Measurements from ENCODE around the gene CPSF3. TPM values are rescaled to one million over a fixed set of nuclear protein-coding genes. Genes with fewer than 3 reads are reported as not detected.
A peak's percentile ranks its signal among the peaks of the same experiment; 100 is the strongest.
"Not testable (repeated sequence)": the region's sequence is repeated elsewhere in the genome, so short reads cannot be mapped to it uniquely, and the experiment has no call there.

The CPSF3 gene
- total RNA-seq, 1 experiment from 2014 or later = 95.6 TPM

DNA sequence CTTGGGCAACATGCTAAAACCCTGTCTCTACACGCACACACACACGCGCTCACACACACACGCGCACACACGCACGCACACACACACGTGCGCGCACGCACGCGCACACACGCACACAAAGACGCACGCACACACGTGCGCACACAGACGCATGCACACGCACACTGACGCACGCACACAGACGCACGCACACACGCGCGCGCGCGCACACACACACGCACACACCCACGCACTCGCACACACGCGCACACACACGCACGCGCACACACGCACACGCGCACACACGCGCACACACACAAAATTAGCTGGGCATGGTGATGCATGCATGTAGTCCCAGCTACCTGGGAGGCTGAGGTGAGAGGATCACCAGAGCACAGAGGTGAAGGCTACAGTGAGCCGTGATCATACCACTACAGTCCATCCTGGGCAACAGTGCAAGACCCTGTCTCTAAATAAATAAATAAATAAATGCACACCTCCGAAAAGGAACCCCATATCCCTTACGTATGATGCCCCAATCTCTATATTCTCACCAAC is 42.8 kb downstream of the CPSF3 start:
- DNase-seq (ENCODE audit: low read depth) = no peak

DNA sequence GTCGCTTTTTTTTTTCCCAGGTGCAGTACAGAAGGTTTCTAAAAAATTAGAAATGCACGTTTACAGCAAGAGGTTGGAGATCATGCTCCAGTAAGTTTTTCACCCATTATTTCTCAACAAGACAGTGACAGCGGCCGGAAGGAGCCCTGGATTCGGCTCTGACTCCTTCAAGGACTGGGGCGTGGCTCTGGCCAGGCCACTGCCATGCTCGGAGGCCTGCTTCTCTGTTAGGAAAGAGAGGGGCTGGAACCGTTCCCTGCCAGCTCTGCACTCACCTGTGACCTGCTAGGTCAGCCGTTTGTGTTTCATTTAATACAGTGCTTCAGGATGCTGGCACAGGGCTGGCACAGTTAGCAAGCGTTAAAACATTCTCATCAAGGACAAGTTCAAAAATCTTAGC is 44.2 kb downstream of the CPSF3 start:
- no peak for DNase-seq (ENCODE audit: low read depth)

DNA sequence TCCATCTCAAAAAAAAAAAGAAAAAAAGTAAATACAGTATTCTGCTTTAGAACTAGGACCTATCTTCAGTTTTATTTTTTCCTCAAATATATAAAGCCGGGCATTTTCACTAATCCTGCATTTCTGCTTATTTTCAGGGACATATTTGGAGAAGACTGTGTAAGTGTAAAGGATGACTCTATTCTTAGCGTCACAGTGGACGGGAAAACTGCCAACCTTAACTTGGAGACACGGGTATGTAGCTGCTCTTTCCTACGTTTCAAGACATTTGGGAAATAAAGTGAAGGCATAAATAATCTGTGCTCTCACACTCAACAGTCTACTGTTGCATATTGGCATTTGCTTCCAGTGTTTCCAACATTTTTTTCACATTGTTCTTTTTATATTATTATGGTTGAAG is 47.8 kb downstream of the CPSF3 start:
- DNase-seq (ENCODE audit: low read depth) = no peak

DNA sequence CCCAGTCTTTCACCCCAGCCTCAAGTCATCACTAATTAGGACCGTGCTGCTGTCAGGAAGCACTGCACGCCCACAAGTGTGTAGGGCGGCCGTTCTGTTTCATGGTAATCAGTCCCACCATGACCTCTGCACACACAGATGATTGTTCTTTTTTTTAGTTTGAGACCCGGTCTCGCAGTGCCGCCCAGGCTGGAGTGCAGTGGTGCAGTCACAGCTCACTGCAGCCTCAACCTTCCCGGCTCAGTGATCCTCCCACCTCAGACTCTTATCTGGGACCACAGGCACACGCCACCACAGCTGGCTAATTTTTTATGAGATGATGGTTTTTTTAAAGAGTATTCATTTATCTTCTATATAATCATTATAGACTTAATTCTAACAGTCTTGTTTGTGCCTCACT is 49.1 kb downstream of the CPSF3 start:
- no peak for DNase-seq (ENCODE audit: low read depth)

DNA sequence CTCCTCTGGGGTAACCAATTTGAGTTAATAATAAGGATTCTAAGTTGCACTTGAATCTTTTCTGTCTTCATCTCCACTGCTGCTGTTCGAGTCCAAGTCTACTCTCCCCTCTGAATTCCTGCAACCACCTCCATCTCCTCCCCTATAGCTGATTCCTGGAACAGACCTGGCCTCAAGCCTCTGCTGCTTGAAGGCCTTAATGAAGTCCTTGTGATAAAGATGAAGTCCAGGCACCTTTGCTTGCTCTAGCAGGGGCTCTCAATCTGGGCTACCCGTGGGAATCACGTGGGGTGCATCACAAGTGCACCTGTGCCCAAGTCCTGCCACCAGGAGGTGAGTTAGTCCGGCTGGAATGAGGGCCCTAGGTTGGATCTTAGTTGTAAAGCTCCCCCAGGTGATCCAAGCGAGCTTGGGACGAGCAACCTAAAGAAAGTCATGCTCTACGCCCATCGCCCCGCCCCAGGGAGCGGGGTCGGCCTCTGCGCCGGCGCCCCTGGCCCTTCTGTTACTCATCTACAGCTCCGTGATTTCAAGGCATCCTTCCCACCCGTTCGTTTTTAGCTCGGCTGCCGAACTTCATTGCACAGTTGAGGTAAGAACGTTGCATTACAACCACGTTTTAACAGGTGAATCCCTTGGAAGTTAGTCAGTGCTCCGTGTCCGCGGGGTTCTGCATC is 50.0 kb downstream of the CPSF3 start:
- DNase-seq (ENCODE audit: low read depth) = no peak

DNA sequence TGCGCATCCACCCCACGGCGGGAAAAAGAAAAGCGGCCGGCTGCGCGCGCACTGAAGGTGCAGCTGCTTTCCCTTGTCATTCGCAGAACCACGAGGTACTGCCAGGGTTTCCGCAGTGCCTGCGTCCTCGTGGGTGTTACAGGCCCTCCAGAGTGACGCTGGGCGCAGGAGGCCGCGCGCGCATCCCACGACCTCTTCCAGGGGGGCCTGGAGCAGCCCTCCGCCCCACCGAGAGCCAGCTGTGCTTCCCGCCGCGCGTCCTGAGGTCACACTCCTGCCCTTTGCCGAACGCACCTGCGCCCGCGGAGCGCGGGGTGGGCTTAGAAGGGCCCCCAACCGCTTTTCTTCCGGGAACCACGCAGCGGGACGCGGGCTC is 50.5 kb downstream of the CPSF3 start:
- DNase-seq (ENCODE audit: low read depth) = no peak

DNA sequence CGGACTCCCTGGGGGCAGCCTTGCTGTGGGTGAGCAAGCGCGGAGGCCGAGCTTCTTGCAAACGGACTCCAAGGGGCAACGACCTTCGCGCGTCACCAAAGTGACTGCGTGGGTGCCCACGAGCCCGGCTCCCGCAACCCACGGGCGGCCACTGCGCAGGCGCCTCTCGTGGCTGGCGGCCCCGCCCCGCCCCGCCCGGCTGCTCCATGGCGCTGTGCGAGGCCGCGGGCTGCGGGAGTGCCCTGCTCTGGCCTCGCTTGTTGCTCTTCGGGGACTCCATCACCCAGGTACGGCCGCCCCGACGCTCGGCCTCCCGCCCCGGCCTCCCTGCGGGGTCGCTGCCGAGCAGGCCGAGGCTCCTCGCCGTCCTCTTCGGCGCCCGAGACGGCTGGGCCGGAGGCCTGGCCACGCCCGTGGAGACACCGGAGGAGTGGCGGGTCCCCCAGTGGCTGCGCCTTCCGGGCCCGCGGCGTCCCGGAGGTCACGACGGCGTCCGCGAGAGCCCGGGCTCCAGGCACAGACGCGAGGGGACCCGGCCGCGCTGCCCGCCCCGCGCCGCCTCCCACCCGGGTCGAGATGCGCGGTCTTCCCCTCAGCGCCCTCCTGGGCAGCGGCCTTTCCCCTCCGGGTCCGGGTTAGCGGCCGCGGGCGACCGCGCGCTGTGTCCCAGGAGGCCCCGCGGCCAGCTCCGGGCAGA is 51.1 kb downstream of the CPSF3 start, which contains the start of gene IAH1:
Gene IAH1 (plus strand): TSS at position 191 of the 697 bp plus-strand sequence. CDS start 16 bp downstream, at position 207.
- DNase-seq (ENCODE audit: low read depth) = peak; percentile 70

DNA sequence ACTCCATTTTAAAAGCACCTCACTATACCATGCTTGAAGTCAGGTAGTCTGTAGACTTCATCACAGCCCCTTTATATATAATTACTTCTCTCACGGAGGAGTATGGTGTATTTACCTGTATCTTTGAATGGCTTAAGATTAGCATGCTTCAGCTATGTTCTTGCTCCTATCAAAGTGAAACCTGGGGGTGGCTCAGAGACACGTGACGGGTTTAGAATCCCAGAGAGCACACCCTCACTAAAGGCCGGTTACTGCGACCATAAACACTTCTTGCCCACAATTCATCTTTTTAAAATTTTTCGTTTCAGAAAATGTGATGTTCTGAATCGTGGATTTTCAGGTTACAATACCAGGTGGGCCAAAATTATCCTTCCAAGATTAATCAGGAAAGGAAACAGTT is 54.5 kb downstream of the CPSF3 start:
- no peak for DNase-seq (ENCODE audit: low read depth)

DNA sequence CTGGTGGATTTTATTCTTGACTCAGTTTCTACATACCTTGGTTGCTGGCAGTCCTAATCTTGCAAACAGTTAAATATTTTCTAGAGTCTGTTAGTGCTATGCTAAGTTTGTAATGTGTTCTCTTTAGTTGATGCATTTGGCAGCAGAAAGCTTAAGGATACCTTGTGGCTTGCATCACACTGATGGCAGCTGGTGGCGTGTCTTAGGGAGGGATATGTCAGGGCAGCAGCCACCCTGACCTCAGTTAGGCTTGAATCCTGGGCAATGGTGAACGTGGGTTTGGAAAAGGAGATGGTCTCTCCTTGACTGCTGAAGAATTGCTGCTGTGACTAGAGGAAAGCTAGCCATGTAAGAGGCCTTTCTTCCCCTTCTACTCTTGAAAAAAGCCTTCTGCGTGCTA is 55.1 kb downstream of the CPSF3 start:
- DNase-seq (ENCODE audit: low read depth) = no peak

DNA sequence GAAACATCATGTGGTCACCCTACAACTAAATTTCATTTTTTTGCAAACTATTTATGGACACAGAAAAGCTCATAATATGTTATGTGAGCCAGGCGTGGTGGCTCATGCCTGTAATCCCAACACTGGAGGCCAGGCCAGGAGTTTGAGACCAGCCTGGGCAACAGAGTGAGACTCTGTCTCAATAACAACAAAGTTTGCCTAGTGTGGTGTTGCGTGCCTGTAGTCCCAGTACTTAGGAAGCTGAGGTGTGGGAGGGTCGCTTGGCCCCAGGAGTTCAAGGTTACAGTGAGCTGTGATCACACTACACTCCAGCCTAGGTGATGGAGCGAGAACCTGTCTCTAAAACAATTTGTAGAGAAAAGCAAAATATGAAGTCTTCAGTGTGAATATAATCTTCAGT is 56.7 kb downstream of the CPSF3 start:
- DNase-seq (ENCODE audit: low read depth) = no peak

DNA sequence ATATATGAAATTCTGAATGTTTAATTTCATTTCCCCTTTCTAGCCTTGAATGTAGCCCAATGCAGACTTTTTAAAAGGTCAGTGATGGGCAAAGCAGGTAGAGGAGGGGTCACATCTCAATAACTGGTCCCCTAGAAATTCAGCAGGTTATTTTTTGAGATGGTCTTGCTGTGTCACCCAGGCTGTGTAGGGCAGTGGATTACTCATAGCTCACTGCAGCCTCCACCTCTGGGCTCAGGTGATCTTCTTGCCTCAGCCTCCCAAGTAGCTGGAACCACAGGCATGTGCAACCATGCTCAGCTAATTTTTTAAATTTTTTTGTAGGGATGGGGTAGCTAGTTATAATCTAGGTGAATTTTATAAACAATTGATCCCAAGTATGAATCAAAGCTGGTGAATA is 59.7 kb downstream of the CPSF3 start:
- DNase-seq (ENCODE audit: low read depth) = no peak

DNA sequence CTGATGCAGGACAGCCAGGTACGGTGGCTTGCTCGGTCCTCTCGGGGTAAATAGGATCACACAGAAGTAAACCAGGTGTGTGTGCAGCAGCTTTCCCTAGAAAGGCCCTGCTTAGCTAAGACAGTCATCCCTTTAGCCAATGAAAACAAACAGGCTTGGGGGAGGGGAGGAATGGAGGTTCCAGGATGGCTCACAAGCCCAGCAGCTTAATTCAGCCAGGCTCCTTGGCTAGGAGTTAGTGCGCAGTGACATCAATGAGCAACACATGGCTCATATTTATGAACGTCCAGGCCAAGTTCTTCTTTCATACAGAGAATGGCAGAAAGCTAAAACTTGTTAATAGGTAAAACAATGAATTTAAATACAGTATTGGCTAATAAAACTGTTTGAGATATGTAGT is 61.1 kb downstream of the CPSF3 start:
- DNase-seq (ENCODE audit: low read depth) = no peak

DNA sequence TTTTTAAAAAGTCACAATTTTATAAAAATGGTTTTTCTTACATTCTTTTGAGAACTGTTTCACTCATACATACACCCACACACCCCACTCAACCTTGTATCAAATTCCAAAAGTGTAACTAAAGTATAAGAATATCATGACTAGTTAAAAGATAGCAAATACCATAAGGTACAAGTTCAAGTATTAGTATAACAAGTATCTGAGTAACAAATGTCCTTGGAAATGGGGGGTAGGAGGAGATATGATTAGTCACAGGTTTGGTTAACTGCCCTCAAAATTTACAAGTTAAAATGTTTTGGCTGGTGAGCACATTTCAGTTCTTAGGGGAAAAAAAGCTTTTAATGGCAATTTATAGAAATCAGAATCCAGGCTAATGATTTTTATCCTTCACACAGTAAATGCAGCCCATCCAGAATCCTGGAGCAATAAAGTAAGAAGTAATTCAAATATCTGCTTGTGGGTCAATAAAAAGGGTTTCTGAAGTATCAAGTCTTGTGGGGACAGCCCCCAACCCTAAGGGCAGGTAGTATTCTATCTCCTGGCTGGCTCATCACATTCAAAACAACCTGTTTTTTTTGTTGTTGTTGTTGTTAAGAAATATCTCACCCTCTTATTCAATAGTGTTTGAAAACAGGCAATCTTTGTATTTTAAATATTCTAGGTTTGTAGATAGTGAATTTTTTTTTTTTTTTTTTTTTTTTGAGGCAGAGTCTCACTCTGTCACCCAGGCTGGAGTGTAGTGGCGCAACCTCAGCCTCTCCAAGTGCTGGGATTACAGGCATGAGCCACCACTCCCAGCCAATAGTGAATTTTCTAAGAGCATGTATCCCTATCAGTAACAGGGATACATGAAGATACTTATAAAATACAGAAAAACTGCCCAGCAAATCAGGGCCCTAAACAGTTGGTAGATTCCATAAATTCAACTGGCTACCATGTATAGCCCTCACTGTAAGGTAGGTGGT is 65.4 kb downstream of the CPSF3 start:
- no peak for DNase-seq (ENCODE audit: low read depth)

DNA sequence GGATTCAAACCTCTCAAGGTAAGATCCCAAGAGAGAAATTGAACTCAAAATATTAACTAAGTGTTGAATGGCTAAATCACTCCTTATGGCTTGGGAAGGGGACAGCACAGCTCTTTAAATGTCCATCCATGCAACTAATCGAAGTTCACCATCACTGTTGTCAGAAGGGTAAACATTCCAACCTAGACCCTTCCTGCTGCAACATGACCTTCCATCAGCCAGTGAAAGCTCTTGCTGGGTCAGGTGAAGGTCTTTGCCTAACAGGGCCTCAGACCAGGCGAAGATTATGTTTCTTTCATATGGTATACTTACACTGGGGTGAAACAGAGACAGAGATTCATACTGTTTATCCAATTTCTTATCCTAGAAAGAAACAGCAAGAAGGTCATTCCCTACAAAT is 67.3 kb downstream of the CPSF3 start:
- DNase-seq (ENCODE audit: low read depth) = no peak

DNA sequence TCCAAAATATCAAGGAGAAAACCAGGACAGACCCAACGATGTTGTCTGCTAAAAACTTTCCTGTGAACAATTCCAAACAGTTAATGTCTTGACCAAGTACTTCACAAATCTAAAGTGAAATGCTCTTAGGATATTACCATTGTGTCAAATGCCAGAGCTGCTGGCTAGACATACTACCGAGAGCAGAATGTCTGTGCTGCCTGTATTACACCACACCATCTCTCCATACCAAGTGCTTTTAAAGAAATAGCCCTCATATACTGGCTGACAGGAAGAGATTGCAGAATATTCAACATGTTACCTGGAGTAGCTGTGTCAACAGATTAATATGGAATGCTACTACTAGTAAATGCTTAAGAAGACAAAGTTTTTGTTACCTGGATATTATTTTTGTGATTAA is 69.5 kb downstream of the CPSF3 start:
- DNase-seq (ENCODE audit: low read depth) = no peak

DNA sequence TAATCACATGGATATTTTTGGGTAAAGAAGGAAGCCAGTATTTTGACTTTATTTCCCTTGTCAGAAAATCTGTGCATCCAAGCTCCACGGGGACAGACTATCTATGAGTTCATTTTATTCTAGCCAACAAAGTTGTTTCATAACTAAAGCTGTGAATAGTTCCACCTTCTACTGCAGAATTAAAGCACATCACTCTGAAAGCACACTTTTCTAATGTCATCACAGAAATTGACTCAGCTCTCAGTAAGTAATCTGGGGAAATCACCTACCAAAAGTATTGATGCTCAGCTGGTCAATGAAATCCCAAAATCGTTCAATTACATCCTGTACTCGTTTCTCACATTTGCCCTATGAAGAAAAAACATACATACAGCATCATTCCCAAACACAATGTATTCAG is 70.0 kb downstream of the CPSF3 start:
- DNase-seq (ENCODE audit: low read depth) = no peak

DNA sequence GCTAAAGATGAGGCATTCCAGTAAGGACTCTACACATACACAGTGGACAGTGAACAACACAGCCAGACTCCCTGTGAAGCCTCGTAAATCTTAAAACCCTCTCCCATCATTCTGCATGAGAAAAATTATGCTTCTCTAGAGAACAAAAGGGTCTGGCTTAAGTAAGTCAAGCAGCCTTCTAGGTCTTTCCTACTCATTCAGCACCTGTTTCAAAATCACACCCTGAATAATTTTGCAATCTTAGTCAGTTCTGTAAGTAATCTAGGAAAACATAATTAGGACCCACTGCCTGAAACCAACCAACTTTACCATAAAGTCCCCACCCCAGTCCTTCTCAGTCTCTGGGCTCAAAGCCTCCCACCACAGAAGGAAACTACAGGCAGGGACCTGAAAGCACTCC is 70.6 kb downstream of the CPSF3 start:
- no peak for DNase-seq (ENCODE audit: low read depth)

DNA sequence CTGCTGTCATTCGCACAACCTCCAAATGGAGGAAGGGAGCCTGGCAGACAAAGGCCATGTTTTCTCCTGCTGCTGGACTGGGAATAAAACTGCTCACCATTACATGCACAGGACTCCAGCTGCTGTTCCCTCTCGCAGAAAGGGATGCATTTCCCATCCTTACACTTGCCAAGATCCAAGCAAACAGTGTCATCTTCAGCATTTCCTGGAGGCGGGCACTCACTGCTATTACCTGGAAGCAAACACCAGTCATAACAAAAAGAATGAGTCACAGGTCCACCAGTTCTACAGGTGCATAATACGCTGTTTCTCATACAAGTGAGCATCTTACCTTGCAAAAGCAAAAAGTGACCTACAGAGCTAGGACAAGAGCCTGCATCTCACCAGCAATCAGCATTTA is 73.6 kb downstream of the CPSF3 start:
- no peak for DNase-seq (ENCODE audit: low read depth)

DNA sequence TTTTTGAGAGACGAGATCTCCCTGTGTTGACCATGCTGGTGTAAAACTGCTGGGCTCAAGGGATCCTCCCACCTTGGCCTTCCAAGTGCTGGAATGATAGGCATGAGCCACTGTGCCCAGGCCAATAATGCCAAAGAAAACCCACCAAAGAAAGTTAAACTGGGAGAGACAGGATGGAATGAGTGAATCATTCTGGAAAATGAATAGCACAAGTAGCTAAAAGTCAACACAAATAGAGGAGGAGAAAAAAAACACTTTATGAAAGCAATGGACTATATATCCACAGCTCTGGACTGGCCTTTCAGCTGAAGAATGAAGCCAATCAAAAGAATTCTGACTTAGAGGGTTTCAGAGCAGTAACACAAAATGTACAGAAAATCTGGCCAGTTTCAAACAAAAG is 74.8 kb downstream of the CPSF3 start:
- DNase-seq (ENCODE audit: low read depth) = no peak

DNA sequence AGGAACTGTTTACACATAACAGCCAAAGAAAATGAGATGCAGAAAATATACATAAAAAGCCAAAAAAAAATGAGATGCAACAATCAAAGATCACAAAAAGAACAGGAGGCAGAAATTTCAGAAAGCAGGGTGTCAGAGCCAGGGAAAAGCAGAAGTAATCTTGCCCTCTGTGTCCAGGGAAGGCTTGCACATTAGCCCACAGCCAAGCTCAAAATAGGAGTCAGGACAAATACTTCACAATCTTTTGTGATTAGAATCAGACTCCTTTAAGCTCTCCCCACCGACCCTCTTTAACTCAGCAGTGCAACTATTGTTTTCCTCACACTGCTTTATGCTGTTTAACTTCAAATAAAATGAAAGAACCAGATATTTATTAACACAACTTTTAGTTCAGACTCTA is 85.5 kb downstream of the CPSF3 start:
- DNase-seq (ENCODE audit: low read depth) = no peak

DNA sequence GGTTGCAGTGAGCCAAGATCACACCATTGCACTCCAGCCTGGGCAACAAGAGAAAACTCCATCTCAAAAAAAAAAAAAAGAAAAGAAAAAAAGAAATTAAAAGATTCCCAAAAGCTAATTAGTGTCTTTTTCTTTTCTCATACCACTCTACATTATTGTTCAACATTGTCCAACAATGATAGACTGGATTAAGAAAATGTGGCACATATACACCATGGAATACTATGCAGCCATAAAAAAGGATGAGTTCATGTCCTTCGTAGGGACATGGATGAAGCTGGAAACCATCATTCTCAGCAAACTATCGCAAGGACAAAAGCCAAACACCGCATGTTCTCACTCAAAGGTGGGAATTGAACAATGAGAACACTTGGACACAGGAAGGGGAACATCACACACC is 90.5 kb downstream of the CPSF3 start:
- DNase-seq (ENCODE audit: low read depth) = not testable (repeated sequence)

DNA sequence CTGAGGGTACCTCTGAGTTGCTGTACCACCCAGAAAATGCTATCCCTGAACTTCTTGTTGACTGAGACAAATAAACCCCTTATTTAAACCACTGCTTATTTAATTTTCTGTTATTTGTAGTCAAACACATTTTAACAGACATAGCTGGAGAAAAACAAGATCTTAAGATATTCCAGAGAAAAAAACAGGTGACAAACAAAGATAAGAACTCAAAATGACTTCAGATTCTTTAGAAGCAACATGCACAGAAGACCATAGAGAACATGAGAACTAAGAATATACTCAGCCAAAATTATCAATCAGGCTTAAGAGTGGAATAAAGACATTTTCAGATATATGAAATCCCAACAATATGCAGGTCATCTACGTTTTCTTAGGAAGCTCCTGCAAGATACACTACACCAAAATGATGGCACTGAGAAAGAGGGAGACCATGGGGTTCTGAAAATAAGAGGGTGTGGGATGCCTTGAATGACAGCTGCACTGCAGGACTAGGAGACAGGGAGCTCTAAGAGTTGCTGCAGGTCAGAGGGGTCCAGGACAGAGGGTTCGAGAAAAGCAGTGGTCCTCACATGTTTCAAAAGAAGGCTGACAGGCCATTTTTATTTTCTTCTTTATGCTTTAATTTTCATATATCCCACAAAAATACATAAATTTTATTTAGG is 93.8 kb downstream of the CPSF3 start:
- DNase-seq (ENCODE audit: low read depth) = no peak

All from Daoy (cell line).